Esophagus squamous epithelium (tissue), 4 donors: ENCODE data around the gene GSTT2B.
"Not testable (repeated sequence)": the region's sequence is repeated elsewhere in the genome, so short reads cannot be mapped to it uniquely, and the experiment has no call there.

Experiments used
- CTCF ChIP-seq, 6 experiments: fragments of 450-650 bp in 4 of 6; fragments of 200-600 bp in 2 of 6; sonication (generic) in 2 of 6; IDR thresholded peaks; one replicate each; pipeline ENCODE4 v1.5.1; 2016 to 2019; ENCODE audit warnings: antibody characterized with exemption in 6 of 6, mild to moderate bottlenecking in 4 of 6, moderate library complexity in 4 of 6
- POLR2A ChIP-seq, 4 donors: fragments of 450-650 bp; IDR thresholded peaks; one replicate each; pipeline ENCODE4 v1.6.1; 2017; ENCODE audit warnings: antibody characterized with exemption in 4 of 4, mild to moderate bottlenecking in 4 of 4, moderate library complexity in 3 of 4

DNA sequence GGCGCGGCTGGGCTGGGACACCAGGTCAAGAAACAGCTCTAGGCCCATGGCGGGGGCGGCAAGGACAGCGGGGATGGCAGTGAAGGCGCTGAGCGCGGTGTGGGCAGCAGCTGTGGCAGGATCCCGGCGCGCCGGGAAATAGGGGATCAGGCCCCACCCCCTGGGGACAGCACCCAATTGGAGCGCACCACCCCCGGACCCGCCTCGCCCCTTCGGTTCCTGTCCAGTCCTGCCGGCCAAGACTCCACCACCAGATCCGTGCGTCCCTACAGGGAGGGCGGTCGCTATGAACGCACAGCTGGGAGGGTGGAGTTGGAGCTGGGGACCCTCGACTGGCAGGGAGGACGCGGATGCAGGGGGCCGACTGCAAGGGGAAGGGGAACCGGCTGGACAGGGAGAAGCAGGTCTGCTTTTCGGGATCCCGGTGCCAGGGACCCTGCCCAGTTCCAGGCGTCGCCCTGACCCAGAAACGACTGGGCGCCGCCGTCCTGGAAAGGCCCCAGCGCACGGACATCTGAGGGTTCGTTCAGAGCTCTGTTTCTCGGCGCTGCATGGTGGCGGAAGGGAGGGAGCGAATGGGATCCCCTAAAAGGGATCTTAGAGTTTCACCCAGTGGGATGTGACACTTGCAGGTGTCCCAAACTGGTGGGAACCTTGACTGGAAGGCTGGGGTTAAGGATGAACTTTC lies at the start of gene GSTT2B:
- not testable (repeated sequence) for TF ChIP-seq CTCF, POLR2A (IDR thresholded peaks at IDR 0.05)
